Upper lobe of left lung (tissue), 4 donors: Measurements from ENCODE around the gene BNC2.

Experiments used
- EP300 ChIP-seq, 4 donors: sonication (generic); formaldehyde crosslinking; IDR thresholded peaks; one replicate each; pipeline ENCODE4 v1.5.1; 2017; ENCODE audit warnings: antibody characterized with exemption in 4 of 4, control low read depth in 2 of 4
- POLR2AphosphoS5 ChIP-seq, 2 donors: sonication (generic); formaldehyde crosslinking; IDR thresholded peaks; one replicate each; pipeline ENCODE4 v1.5.1; 2017; ENCODE audit warnings: antibody characterized with exemption in 2 of 2
- TF ChIP-seq, protein P1 (sequence below), 6 experiments: fragments of 450-650 bp in 4 of 6; fragments of 200-600 bp in 2 of 6; sonication (generic) in 2 of 6; IDR thresholded peaks; one replicate each; pipeline ENCODE4 v1.5.1; 2016 to 2019; ENCODE audit warnings: antibody characterized with exemption in 6 of 6

DNA sequence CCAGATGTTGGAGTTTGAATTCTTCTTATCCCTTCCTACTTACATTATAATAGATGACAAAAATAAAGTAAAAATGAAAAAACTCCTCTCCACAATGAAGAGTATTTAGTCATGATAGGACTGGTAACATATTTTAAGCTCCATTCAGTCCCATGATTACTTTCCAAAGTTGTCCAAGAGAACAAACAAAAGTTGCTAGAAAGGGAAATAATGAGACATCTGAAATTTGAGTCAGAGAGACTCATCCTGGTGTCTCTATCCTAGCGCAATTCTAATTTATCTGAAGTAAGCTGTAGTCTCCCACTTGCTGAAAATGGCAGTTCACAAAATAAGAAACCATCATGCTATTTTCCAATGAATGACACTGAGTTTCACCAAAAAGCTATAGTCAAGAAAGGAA is 152.2 kb downstream of the BNC2 start:
- TF ChIP-seq, protein P1, sequence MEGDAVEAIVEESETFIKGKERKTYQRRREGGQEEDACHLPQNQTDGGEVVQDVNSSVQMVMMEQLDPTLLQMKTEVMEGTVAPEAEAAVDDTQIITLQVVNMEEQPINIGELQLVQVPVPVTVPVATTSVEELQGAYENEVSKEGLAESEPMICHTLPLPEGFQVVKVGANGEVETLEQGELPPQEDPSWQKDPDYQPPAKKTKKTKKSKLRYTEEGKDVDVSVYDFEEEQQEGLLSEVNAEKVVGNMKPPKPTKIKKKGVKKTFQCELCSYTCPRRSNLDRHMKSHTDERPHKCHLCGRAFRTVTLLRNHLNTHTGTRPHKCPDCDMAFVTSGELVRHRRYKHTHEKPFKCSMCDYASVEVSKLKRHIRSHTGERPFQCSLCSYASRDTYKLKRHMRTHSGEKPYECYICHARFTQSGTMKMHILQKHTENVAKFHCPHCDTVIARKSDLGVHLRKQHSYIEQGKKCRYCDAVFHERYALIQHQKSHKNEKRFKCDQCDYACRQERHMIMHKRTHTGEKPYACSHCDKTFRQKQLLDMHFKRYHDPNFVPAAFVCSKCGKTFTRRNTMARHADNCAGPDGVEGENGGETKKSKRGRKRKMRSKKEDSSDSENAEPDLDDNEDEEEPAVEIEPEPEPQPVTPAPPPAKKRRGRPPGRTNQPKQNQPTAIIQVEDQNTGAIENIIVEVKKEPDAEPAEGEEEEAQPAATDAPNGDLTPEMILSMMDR (IDR thresholded peaks at IDR 0.05), result no peak
- TF ChIP-seq POLR2AphosphoS5 (IDR thresholded peaks at IDR 0.05) (no peak), EP300 (IDR thresholded peaks at IDR 0.05) (no peak)
